Smooth muscle cell (in vitro differentiated cells): ENCODE data around the gene MYH9. TPM values are rescaled to one million over a fixed set of nuclear protein-coding genes. Genes with fewer than 3 reads are reported as not detected.

Experiments
- DNase-seq: peaks from one replicate; lab custom pipeline; 2025; ENCODE audit not compliant: unreplicated experiment; lab: John Stamatoyannopoulos, UW
- H2AFZ ChIP-seq: fragments of 200-600 bp; sonication (generic); 2 replicates; pipeline ENCODE4 v1.6.0; 2016; ENCODE audit warnings: antibody characterized with exemption, low read depth, mild to moderate bottlenecking
- H3F3A ChIP-seq: fragments of 200-600 bp; sonication (generic); 2 replicates; pipeline ENCODE4 v1.6.0; 2017; ENCODE audit warnings: antibody characterized with exemption, low read depth
- H3K27ac ChIP-seq: fragments of 200-600 bp; sonication (generic); 2 replicates; pipeline ENCODE4 v1.5.1; 2016; ENCODE audit warnings: low read depth, mild to moderate bottlenecking
- H3K27me3 ChIP-seq: fragments of 200-600 bp; sonication (generic); 2 replicates; pipeline ENCODE4 v1.6.1; 2016; ENCODE audit warnings: low read depth, mild to moderate bottlenecking
- H3K36me3 ChIP-seq: fragments of 200-600 bp; sonication (generic); 2 replicates; pipeline ENCODE4 v1.5.1; 2016; ENCODE audit warnings: low read depth
- H3K4me1 ChIP-seq: fragments of 200-600 bp; sonication (generic); 2 replicates; pipeline ENCODE4 v1.5.1; 2016; ENCODE audit warnings: low read depth
- H3K4me2 ChIP-seq: fragments of 200-600 bp; sonication (generic); 2 replicates; pipeline ENCODE4 v1.6.0; 2016; ENCODE audit warnings: mild to moderate bottlenecking
- H3K4me3 ChIP-seq: fragments of 200-600 bp; sonication (generic); 2 replicates; pipeline ENCODE4 v1.5.1; 2016; ENCODE audit warnings: mild to moderate bottlenecking
- H3K79me2 ChIP-seq: fragments of 200-600 bp; sonication (generic); 2 replicates; pipeline ENCODE4 v1.6.0; 2016; ENCODE audit warnings: low read depth, mild to moderate bottlenecking
- H3K9ac ChIP-seq: fragments of 200-600 bp; sonication (generic); 2 replicates; pipeline ENCODE4 v1.6.0; 2016; ENCODE audit warnings: low read depth
- H3K9me3 ChIP-seq: fragments of 200-600 bp; sonication (generic); replicated peaks from 2 replicates; pipeline ENCODE4 v1.5.1; 2016; ENCODE audit warnings: low read depth
- H4K20me1 ChIP-seq: fragments of 200-600 bp; sonication (generic); 2 replicates; pipeline ENCODE4 v1.6.0; 2016; ENCODE audit warnings: low read depth
- CTCF ChIP-seq: fragments of 200-600 bp; sonication (generic); IDR thresholded peaks from 2 replicates; pipeline ENCODE4 v1.5.1; 2017; ENCODE audit warnings: borderline replicate concordance, mild to moderate bottlenecking, antibody characterized with exemption; ENCODE audit not compliant: insufficient read depth, poor library complexity, severe bottlenecking
- WGBS: methylation state at CpG from one replicate; pipeline ENCODE4 v1.1.7; 2016; ENCODE audit warnings: low lambda C conversion rate; 5-methylcytosine and 5-hydroxymethylcytosine counted together
- polyA plus RNA-seq: library from polyadenylated mRNA; unstranded; fragments of >200 nt; fragmentation: Nextera tagmentation; extraction: Ambion mirVana; gene quantifications from 2 replicates; pipeline ENCODE4 v1.2.1, GENCODE V29; 2016
- total RNA-seq: library from RNA; depleted of rRNA; stranded (reverse); fragments of >200 nt; gene quantifications from 2 replicates; pipeline ENCODE4 v1.2.3, GENCODE V29; 2014

Gene MYH9
- total and polyA plus RNA-seq, 2 experiments from 2014 or later: 350 to 361 TPM

- H3F3A ChIP-seq: peaks cover 65% of the 10 kb centered on the region
- peaks cover 72% of the 10 kb centered on the region for H3K79me2 ChIP-seq
- peaks cover 97% of the 10 kb centered on the region for H4K20me1 ChIP-seq
- no peak overlapping the region for H3K9ac ChIP-seq
- no peak overlapping the region for H2AFZ ChIP-seq
- no peaks in the 10 kb centered on the region for H3K27me3 ChIP-seq
- TF ChIP-seq CTCF: no peak
- no peak for DNase-seq
- no peak overlapping the region for H3K4me3 ChIP-seq
- no peaks in the 10 kb centered on the region for H3K9me3 ChIP-seq
- H3K4me1 ChIP-seq: no peaks in the 10 kb centered on the region
- peak overlapping the region; percentile 43 for H3K27ac ChIP-seq
- H3K36me3 ChIP-seq: peaks cover 40% of the 10 kb centered on the region
- H3K4me2 ChIP-seq: no peak overlapping the region
- 95% methylated on average over 10 of the region's 10 CpGs for WGBS
Observed at GRCh38 chr22:36304429-36304828, 83.3 kb downstream of the MYH9 start.

GRCh38 chr22:36303874-36304273 lies 83.9 kb downstream of the MYH9 start:
- no peaks in the 10 kb centered on the region for H3K27me3 ChIP-seq
- H3K9me3 ChIP-seq: no peaks in the 10 kb centered on the region
- no peak overlapping the region for H3K9ac ChIP-seq
- TF ChIP-seq CTCF: no peak
- no peak for DNase-seq
- H3K4me2 ChIP-seq: no peak overlapping the region
- H3F3A ChIP-seq: peaks cover 68% of the 10 kb centered on the region
- WGBS: 94% methylated on average over 13 of the region's 13 CpGs
- no peak overlapping the region for H3K4me3 ChIP-seq
- no peak overlapping the region for H3K27ac ChIP-seq
- peaks cover 97% of the 10 kb centered on the region for H4K20me1 ChIP-seq
- no peak overlapping the region for H2AFZ ChIP-seq
- peaks cover 72% of the 10 kb centered on the region for H3K79me2 ChIP-seq
- no peaks in the 10 kb centered on the region for H3K4me1 ChIP-seq
- peaks cover 35% of the 10 kb centered on the region for H3K36me3 ChIP-seq

GRCh38 chr22:36303115-36303467 lies 84.7 kb downstream of the MYH9 start:
- peaks cover 63% of the 10 kb centered on the region for H3F3A ChIP-seq
- peak overlapping the region; percentile 67 for H3K27ac ChIP-seq
- H3K9me3 ChIP-seq: no peaks in the 10 kb centered on the region
- H3K4me3 ChIP-seq: no peak overlapping the region
- H3K4me2 ChIP-seq: no peak overlapping the region
- peaks cover 29% of the 10 kb centered on the region for H3K36me3 ChIP-seq
- WGBS: 92% methylated on average over 9 of the region's 9 CpGs
- peaks cover 96% of the 10 kb centered on the region for H4K20me1 ChIP-seq
- no peak for TF ChIP-seq CTCF
- H3K9ac ChIP-seq: no peak overlapping the region
- H3K4me1 ChIP-seq: no peaks in the 10 kb centered on the region
- no peak for DNase-seq
- no peaks in the 10 kb centered on the region for H3K27me3 ChIP-seq
- peaks cover 67% of the 10 kb centered on the region for H3K79me2 ChIP-seq
- H2AFZ ChIP-seq: no peak overlapping the region

GRCh38 chr22:36302439-36303114 lies 85.2 kb downstream of the MYH9 start:
- no peak for DNase-seq
- peak overlapping the region; percentile 67 for H3K27ac ChIP-seq
- H3K36me3 ChIP-seq: peaks cover 25% of the 10 kb centered on the region
- peaks cover 62% of the 10 kb centered on the region for H3F3A ChIP-seq
- peaks cover 62% of the 10 kb centered on the region for H3K79me2 ChIP-seq
- 89% methylated on average over 17 of the region's 17 CpGs for WGBS
- no peaks in the 10 kb centered on the region for H3K4me1 ChIP-seq
- H2AFZ ChIP-seq: no peak overlapping the region
- H4K20me1 ChIP-seq: peaks cover 96% of the 10 kb centered on the region
- no peak overlapping the region for H3K4me2 ChIP-seq
- no peak overlapping the region for H3K9ac ChIP-seq
- TF ChIP-seq CTCF: no peak
- H3K9me3 ChIP-seq: no peaks in the 10 kb centered on the region
- H3K27me3 ChIP-seq: no peaks in the 10 kb centered on the region
- no peak overlapping the region for H3K4me3 ChIP-seq
